HepG2 (cell line): ENCODE data around the gene PRR36. TPM values are rescaled to one million over a fixed set of nuclear protein-coding genes. Genes with fewer than 3 reads are reported as not detected.

Experiments used
- ATAC-seq: fragments of 200-7000 bp; cut with Tn5 transposase; 3 replicates; pipeline ENCODE4 v1.9.1; 2020; ENCODE audit warnings: mild to moderate bottlenecking, moderate library complexity
- BruUV-seq: library from RNA; stranded (reverse); fragments of 400-500 nt; replicated peaks from 2 replicates; lab custom pipeline; 2021; lab: Mats Ljungman, UMichigan
- CTCF ChIA-PET: fragments of 300-600 bp; formaldehyde crosslinking; extraction: SDS; loops from one replicate; lab custom pipeline; 2021; ENCODE audit warnings: low total read pairs, inconsistent platforms, low intra/inter-chr PET ratio; lab: Yijun Ruan, JAX
- POLR2A ChIA-PET: fragments of 350-600 bp; sonication (Branson Sonifier 250); formaldehyde crosslinking; loops from one replicate; lab custom pipeline; 2020; ENCODE audit warnings: antibody characterized with exemption, inconsistent platforms; lab: Yijun Ruan, JAX
- DNase-seq: peaks from one replicate; pipeline ENCODE4 v3.0.0-alpha.2; 2015; ENCODE audit warnings: low spot score
- FAIRE-seq: peaks from 3 replicates; lab custom pipeline; 2011; peaks lifted over from hg19 to GRCh38; lab: Jason Lieb, UNC
- H2AFZ ChIP-seq: one replicate; pipeline ENCODE4 v1.6.1; 2011; ENCODE audit warnings: low read length, inconsistent platforms
- H3K27ac ChIP-seq: fragments of 300-600 bp; 3 replicates; pipeline ENCODE4 v1.8.0; 2011; ENCODE audit warnings: mixed run types, mild to moderate bottlenecking, mixed read lengths, low read length, inconsistent platforms; ENCODE audit not compliant: insufficient read depth; ENCODE audit errors: extremely low read length
- H3K27me3 ChIP-seq, 2 experiments: fragments of 200-600 bp in 1 of 2; 2 replicates in 1 of 2; 3 replicates in 1 of 2; pipeline versions ENCODE4 v1.6.0 to v1.8.0; 2011; ENCODE audit warnings: low read length in 2 of 2, mild to moderate bottlenecking in 2 of 2, moderate library complexity in 2 of 2, inconsistent platforms in 1 of 2; ENCODE audit not compliant: insufficient read depth in 2 of 2, control insufficient read depth in 1 of 2
- H3K36me3 ChIP-seq, 2 experiments: fragments of 200-600 bp in 1 of 2; replicated peaks in 1 of 2; 2 replicates in 1 of 2; 3 replicates in 1 of 2; pipeline versions ENCODE4 v1.5.1 to v1.8.0; 2011; ENCODE audit warnings: low read length in 2 of 2, inconsistent platforms in 1 of 2; ENCODE audit not compliant: insufficient read depth in 2 of 2, control insufficient read depth in 1 of 2
- H3K4me1 ChIP-seq: 2 replicates; pipeline ENCODE4 v1.5.1; 2012; ENCODE audit warnings: low read length, inconsistent platforms; ENCODE audit not compliant: insufficient read depth
- H3K4me2 ChIP-seq: 2 replicates; pipeline ENCODE4 v1.6.0; 2011; ENCODE audit warnings: low read depth, low read length, inconsistent platforms
- H3K4me3 ChIP-seq, 3 experiments: fragments of 200-600 bp in 1 of 3; sonication (generic), shearing (Covaris generic) in 1 of 3; replicated peaks in 1 of 3; 2 replicates each; pipeline ENCODE4 v1.5.1; 2011 to 2016; ENCODE audit warnings: low read length in 3 of 3, inconsistent platforms in 2 of 3, low read depth in 2 of 3, mild to moderate bottlenecking in 2 of 3, control low read depth in 1 of 3, mixed read lengths in 1 of 3; ENCODE audit not compliant: insufficient read depth in 1 of 3
- H3K79me2 ChIP-seq: one replicate; pipeline ENCODE4 v1.6.1; 2011; ENCODE audit warnings: low read length, inconsistent platforms; ENCODE audit not compliant: insufficient read depth
- H3K9ac ChIP-seq: 2 replicates; pipeline ENCODE4 v1.6.0; 2011; ENCODE audit warnings: mild to moderate bottlenecking, low read depth, low read length, inconsistent platforms; ENCODE audit not compliant: insufficient read depth
- H3K9me3 ChIP-seq: 2 replicates; pipeline ENCODE4 v1.5.1; 2012; ENCODE audit warnings: mild to moderate bottlenecking, low read length
- H4K20me1 ChIP-seq: 2 replicates; pipeline ENCODE4 v1.6.0; 2011; ENCODE audit warnings: inconsistent platforms, mild to moderate bottlenecking, low read length, moderate library complexity; ENCODE audit not compliant: insufficient read depth
- KDM5A ChIP-seq: fragments of 200-600 bp; sonication (generic); IDR thresholded peaks from 2 replicates; pipeline ENCODE4 v1.7.0; 2018; ENCODE audit warnings: antibody characterized with exemption, mild to moderate bottlenecking, low read length, borderline replicate concordance
- WGBS: methylation state at CpG from one replicate; pipeline ENCODE4 v1.1.6; 2017; ENCODE audit warnings: low lambda C conversion rate; 5-methylcytosine and 5-hydroxymethylcytosine counted together
- in situ Hi-C: cut with HindIII; loops from 2 replicates; pipeline ENCODE4 v1.10.0; 2017; ENCODE audit warnings: low pct_unique_long_range_greater_than_20kb; ENCODE audit not compliant: extremely low pct_ligation_motif_present
- intact Hi-C: fragments of 100-400 bp; cut with micrococcal nuclease; formaldehyde crosslinking; loops from one replicate; pipeline ENCODE4 v1.10.0; 2022; ENCODE audit not compliant: unreplicated experiment
- polyA plus RNA-seq, 8 experiments: library from polyadenylated mRNA; depleted of rRNA in 3 of 8; stranded (reverse) in 7 of 8; unstranded in 1 of 8; fragments of >200 nt; fragmentation: Illumina TruSeq in 4 of 8; extraction: Trizol in 4 of 8; gene quantifications; 2 replicates each; pipeline versions ENCODE4 v1.2.1 to v1.2.3, GENCODE V29; 2011 to 2016; ENCODE audit warnings: low read depth in 4 of 8, missing spikeins in 1 of 8, mixed read lengths in 1 of 8; ENCODE audit not compliant: insufficient read depth in 1 of 8
- total RNA-seq, 5 experiments: library from RNA; depleted of rRNA; stranded (reverse); fragments of >200 nt; fragmentation: Illumina TruSeq; extraction: Trizol; gene quantifications; 2 replicates each; pipeline ENCODE4 v1.2.3, GENCODE V29; 2016; ENCODE audit warnings: low read depth in 1 of 5
- TF ChIP-seq, protein P1 (sequence below): sonication (generic); formaldehyde crosslinking; IDR thresholded peaks from 2 replicates; pipeline ENCODE4 v1.5.0; 2020; ENCODE audit warnings: mild to moderate bottlenecking, missing genetic modification reagents

PRR36 gene
- total and polyA plus RNA-seq, 2 of the 13 experiments (the other 11 are each of a cell fraction or from before 2014, with no cell fraction given) = 0.07 to 0.17 TPM

DNA sequence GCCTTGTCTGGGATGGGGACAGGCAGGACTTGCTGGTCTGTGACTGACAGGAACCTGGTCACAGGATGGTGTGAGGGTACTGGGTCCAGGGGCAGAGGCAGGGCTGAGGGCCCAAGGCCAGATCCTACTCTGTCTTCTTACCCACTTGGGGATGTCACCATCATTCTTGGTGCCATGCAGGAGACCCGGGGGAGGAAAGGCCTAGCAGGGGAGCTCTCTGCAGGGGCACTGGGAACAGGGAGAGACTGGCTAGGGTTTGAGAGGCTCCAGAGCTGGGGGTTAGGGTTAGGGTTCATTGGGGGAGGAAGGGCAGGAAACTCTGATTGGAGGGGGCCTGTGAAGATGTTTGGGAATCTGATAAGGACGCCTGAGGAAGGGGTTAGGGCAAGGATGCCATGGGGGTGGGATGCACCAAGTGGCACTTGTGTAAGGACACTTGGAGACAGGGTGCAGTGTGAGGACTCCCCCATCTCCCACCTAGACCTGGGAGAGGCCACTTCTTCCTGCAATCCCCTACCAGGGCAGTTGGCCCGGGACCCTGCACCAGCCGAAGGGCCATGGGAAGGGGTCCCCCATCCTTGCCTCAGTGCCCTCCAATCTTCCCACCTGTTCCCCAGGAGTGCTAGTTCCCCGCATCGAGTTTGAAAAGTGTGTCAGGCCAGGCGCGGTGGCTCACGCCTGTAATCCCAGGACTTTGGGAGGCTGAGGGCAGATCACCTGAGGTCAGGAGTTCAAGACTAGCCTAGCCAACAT, 6.9 kb downstream of the PRR36 start:
- H4K20me1 ChIP-seq = no peaks in the 10 kb centered on the region; the same call in 1 of the 2 replicates
- no peak for TF ChIP-seq KDM5A
- TF ChIP-seq, protein P1, sequence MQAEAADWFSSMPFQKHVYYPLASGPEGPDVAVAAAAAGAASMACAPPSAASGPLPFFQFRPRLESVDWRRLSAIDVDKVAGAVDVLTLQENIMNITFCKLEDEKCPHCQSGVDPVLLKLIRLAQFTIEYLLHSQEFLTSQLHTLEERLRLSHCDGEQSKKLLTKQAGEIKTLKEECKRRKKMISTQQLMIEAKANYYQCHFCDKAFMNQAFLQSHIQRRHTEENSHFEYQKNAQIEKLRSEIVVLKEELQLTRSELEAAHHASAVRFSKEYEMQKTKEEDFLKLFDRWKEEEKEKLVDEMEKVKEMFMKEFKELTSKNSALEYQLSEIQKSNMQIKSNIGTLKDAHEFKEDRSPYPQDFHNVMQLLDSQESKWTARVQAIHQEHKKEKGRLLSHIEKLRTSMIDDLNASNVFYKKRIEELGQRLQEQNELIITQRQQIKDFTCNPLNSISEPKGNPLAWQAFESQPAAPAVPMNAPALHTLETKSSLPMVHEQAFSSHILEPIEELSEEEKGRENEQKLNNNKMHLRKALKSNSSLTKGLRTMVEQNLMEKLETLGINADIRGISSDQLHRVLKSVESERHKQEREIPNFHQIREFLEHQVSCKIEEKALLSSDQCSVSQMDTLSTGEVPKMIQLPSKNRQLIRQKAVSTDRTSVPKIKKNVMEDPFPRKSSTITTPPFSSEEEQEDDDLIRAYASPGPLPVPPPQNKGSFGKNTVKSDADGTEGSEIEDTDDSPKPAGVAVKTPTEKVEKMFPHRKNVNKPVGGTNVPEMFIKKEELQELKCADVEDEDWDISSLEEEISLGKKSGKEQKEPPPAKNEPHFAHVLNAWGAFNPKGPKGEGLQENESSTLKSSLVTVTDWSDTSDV (CRISPR knock-in tag) = 0 out of 2 replicates have a peak, but pooled peaks have one; percentile 40
- in situ Hi-C loops (no loop called here), intact Hi-C loops (no loop called here)
- no peak overlapping the region for H3K9ac ChIP-seq
- H3K27me3 ChIP-seq = no peaks in the 10 kb centered on the region
- ATAC-seq = no peak
- WGBS = 71% methylated on average over 7 of the region's 9 CpGs
- no peaks in the 10 kb centered on the region for H3K9me3 ChIP-seq
- H3K4me3 ChIP-seq = 0 out of 6 replicates have a peak overlapping the region, but pooled peaks of 1 of the 3 experiments have one; percentile 31
- DNase-seq = no peak
- no peak for FAIRE-seq
- H2AFZ ChIP-seq = no peak overlapping the region
- H3K4me1 ChIP-seq = peaks cover 61% of the 10 kb centered on the region
- peak overlapping the region; percentile 46 for H3K27ac ChIP-seq
- no TSS peak for BruUV-seq
- ChIA-PET POLR2A (interaction anchor here (0.6 to 1.1 kb wide), 3 partner anchors 21 to 53 kb away, joined by 3 to 4 read pairs (median 3); partner anchors contain the start of genes LRRC8E, MAP2K7 and SNAPC2), CTCF (no interaction called here)
- no peaks in the 10 kb centered on the region for H3K79me2 ChIP-seq
- H3K4me2 ChIP-seq = peak overlapping the region; percentile 68; the same call in 1 of the 2 replicates
- H3K36me3 ChIP-seq = no peaks in the 10 kb centered on the region
